SK-N-SH treated with all-trans-retinoic acid at 6 μM for 48 hours (cell line): ENCODE measurements around the gene OGDHL.

Source experiments
- ATAC-seq: fragments of 200-7000 bp; cut with Tn5 transposase; 3 replicates; pipeline ENCODE4 v1.9.1; 2020; ENCODE audit warnings: mild to moderate bottlenecking, moderate library complexity
- ARNTL ChIP-seq: fragments of 450-650 bp; formaldehyde crosslinking; IDR thresholded peaks from 2 replicates; pipeline ENCODE4 v1.5.0; 2020; ENCODE audit warnings: low read depth, mild to moderate bottlenecking, moderate library complexity, borderline replicate concordance
- BACH2 ChIP-seq: fragments of 250-450 bp; sonication (Bioruptor Pico); IDR thresholded peaks from 2 replicates; pipeline ENCODE4 v1.9.0; 2021; ENCODE audit warnings: mild to moderate bottlenecking, borderline replicate concordance
- CREB5 ChIP-seq: fragments of 250-450 bp; sonication (Bioruptor Pico); IDR thresholded peaks from 2 replicates; pipeline ENCODE4 v1.5.1; 2020; ENCODE audit warnings: low read depth, mild to moderate bottlenecking, moderate library complexity
- CSDC2 ChIP-seq: fragments of 250-450 bp; sonication (Bioruptor Pico); IDR thresholded peaks from 2 replicates; pipeline ENCODE4 v1.5.0; 2020; ENCODE audit warnings: mild to moderate bottlenecking, moderate library complexity
- CSRNP3 ChIP-seq: fragments of 250-450 bp; sonication (Bioruptor Pico); IDR thresholded peaks from 2 replicates; pipeline ENCODE4 v1.5.1; 2021; ENCODE audit warnings: mild to moderate bottlenecking, moderate library complexity
- ESRRG ChIP-seq: fragments of 250-450 bp; sonication (Bioruptor Pico); IDR thresholded peaks from 2 replicates; pipeline ENCODE4 v1.6.1; 2021; ENCODE audit warnings: mild to moderate bottlenecking
- GLIS3 ChIP-seq: fragments of 250-450 bp; sonication (Bioruptor Pico); IDR thresholded peaks from 2 replicates; pipeline ENCODE4 v1.5.0; 2020; ENCODE audit warnings: mild to moderate bottlenecking, moderate library complexity
- ISL1 ChIP-seq: fragments of 250-450 bp; sonication (Bioruptor Pico); IDR thresholded peaks from 2 replicates; pipeline ENCODE4 v2.1.2; 2022; ENCODE audit warnings: mild to moderate bottlenecking, moderate library complexity
- OSR1 ChIP-seq: fragments of 250-450 bp; sonication (Bioruptor Pico); IDR thresholded peaks from 2 replicates; pipeline ENCODE4 v1.8.0; 2022; ENCODE audit warnings: moderate library complexity, mild to moderate bottlenecking, inconsistent platforms
- PATZ1 ChIP-seq: fragments of 250-450 bp; sonication (Bioruptor Pico); IDR thresholded peaks from 2 replicates; pipeline ENCODE4 v1.8.0; 2020; ENCODE audit warnings: mild to moderate bottlenecking, moderate library complexity, borderline replicate concordance
- PPARA ChIP-seq: fragments of 250-450 bp; sonication (Bioruptor Pico); IDR thresholded peaks from 2 replicates; pipeline ENCODE4 v1.5.0; 2020; ENCODE audit warnings: mild to moderate bottlenecking, borderline replicate concordance
- RARB ChIP-seq: fragments of 250-450 bp; sonication (Bioruptor Pico); IDR thresholded peaks from 2 replicates; pipeline ENCODE4 v1.8.0; 2021; ENCODE audit warnings: mild to moderate bottlenecking, moderate library complexity
- SNAI2 ChIP-seq: fragments of 250-450 bp; sonication (Bioruptor Pico); IDR thresholded peaks from 2 replicates; pipeline ENCODE4 v1.5.0; 2020; ENCODE audit warnings: mild to moderate bottlenecking, moderate library complexity
- TCF4 ChIP-seq: fragments of 250-450 bp; sonication (Bioruptor Pico); IDR thresholded peaks from 2 replicates; pipeline ENCODE4 v1.8.0; 2021; ENCODE audit warnings: mild to moderate bottlenecking, moderate library complexity, borderline replicate concordance
- TOX ChIP-seq: fragments of 250-450 bp; sonication (Bioruptor Pico); IDR thresholded peaks from 2 replicates; pipeline ENCODE4 v1.8.0; 2021; ENCODE audit warnings: mild to moderate bottlenecking, moderate library complexity, borderline replicate concordance
- ZC3H10 ChIP-seq: fragments of 250-450 bp; sonication (Bioruptor Pico); IDR thresholded peaks from 2 replicates; pipeline ENCODE4 v1.5.1; 2021; ENCODE audit warnings: mild to moderate bottlenecking, moderate library complexity
- ZFP3 ChIP-seq: fragments of 250-450 bp; sonication (Bioruptor Pico); IDR thresholded peaks from 2 replicates; pipeline ENCODE4 v1.5.0; 2020; ENCODE audit warnings: mild to moderate bottlenecking, moderate library complexity
- ZFP30 ChIP-seq: fragments of 450-650 bp; formaldehyde crosslinking; IDR thresholded peaks from 2 replicates; pipeline ENCODE4 v1.5.0; 2022; ENCODE audit warnings: mild to moderate bottlenecking, moderate library complexity
- ZNF565 ChIP-seq: fragments of 450-650 bp; formaldehyde crosslinking; conservative IDR thresholded peaks from 2 replicates; pipeline ENCODE4 v1.5.0; 2020; ENCODE audit warnings: low read depth, mild to moderate bottlenecking, moderate library complexity
- ZNF70 ChIP-seq: fragments of 450-650 bp; formaldehyde crosslinking; IDR thresholded peaks from 2 replicates; pipeline ENCODE4 v1.5.0; 2020; ENCODE audit warnings: mild to moderate bottlenecking, moderate library complexity
- ZNF8 ChIP-seq: fragments of 450-650 bp; formaldehyde crosslinking; IDR thresholded peaks from 2 replicates; pipeline ENCODE4 v1.5.0; 2020; ENCODE audit warnings: mild to moderate bottlenecking, moderate library complexity
- TF ChIP-seq, protein P1 (sequence below): fragments of 250-450 bp; sonication (Bioruptor Pico); IDR thresholded peaks from 2 replicates; pipeline ENCODE4 v1.5.0; 2020; ENCODE audit warnings: mild to moderate bottlenecking, moderate library complexity
- TF ChIP-seq, protein P2 (sequence below): fragments of 250-450 bp; sonication (Bioruptor Pico); IDR thresholded peaks from 2 replicates; pipeline ENCODE4 v1.8.0; 2021; ENCODE audit warnings: low read depth, mild to moderate bottlenecking, moderate library complexity, borderline replicate concordance

The OGDHL gene

DNA sequence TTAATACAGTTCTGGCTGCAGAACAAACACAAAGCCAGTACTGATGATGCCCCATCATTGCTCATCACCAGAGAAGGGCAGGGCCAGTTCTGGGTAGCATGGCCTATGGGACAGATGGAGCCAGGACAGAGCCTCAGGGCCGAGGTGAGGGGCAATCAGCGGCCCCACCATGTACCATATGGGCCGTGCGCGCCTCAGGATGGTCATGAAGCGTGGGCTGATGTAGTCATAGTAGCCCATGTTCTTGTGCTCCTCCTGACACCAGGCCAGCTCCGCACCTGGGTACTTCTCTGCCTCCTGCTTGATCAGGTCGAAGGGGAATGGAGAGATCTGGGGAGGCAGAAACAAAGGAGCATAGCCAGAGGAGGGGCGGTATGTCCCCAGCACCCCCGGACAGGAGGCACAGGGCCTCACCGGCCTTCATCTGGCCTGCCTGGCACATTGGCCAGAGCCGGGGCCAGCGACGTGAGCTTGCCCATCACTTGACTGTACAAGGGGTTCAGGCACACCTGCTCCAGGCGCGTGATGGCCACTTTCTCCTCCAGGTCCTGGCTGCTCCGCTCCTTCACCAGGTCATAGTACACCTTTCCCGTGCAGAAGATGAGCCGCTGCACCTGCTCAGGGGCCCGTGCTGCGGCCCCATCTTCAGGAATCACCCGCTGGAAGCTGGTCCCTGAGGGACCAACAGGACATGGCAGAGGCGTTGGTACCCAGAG lies 26.1 kb downstream of the OGDHL start (continued):
- TF ChIP-seq, protein P1, sequence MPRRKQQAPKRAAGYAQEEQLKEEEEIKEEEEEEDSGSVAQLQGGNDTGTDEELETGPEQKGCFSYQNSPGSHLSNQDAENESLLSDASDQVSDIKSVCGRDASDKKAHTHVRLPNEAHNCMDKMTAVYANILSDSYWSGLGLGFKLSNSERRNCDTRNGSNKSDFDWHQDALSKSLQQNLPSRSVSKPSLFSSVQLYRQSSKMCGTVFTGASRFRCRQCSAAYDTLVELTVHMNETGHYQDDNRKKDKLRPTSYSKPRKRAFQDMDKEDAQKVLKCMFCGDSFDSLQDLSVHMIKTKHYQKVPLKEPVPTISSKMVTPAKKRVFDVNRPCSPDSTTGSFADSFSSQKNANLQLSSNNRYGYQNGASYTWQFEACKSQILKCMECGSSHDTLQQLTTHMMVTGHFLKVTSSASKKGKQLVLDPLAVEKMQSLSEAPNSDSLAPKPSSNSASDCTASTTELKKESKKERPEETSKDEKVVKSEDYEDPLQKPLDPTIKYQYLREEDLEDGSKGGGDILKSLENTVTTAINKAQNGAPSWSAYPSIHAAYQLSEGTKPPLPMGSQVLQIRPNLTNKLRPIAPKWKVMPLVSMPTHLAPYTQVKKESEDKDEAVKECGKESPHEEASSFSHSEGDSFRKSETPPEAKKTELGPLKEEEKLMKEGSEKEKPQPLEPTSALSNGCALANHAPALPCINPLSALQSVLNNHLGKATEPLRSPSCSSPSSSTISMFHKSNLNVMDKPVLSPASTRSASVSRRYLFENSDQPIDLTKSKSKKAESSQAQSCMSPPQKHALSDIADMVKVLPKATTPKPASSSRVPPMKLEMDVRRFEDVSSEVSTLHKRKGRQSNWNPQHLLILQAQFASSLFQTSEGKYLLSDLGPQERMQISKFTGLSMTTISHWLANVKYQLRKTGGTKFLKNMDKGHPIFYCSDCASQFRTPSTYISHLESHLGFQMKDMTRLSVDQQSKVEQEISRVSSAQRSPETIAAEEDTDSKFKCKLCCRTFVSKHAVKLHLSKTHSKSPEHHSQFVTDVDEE = no peak

DNA sequence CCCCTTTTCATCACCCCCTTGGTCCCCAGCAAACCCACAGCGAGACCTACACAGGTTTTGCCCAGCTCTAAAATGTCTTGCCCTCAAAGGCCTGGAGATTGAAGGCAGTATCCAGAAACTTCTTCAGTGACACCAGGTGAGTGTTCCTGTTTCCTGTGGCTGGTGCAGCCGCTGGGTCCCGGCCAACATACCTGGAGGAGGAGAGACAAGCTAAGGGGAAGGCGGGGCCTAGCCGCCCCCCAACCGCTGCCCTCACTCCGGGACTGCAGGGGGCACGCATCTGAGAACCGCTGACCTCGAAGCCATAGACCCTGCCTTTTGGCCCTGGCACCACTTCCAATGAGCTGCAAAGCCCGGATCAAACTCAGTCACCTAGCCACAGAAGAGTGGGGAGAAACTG lies 27.0 kb downstream of the OGDHL start:
- no peak for ATAC-seq
- TF ChIP-seq SNAI2 (CRISPR knock-in tag) (no peak), PPARA (CRISPR knock-in tag) (no peak), ZFP3 (CRISPR knock-in tag) (no peak), ZC3H10 (CRISPR knock-in tag) (no peak), CSRNP3 (CRISPR knock-in tag) (no peak), TOX (CRISPR knock-in tag) (no peak), GLIS3 (CRISPR knock-in tag) (no peak), ZFP30 (no peak), PATZ1 (CRISPR knock-in tag) (no peak), ZNF8 (no peak), RARB (CRISPR knock-in tag) (no peak), BACH2 (CRISPR knock-in tag) (no peak), OSR1 (CRISPR knock-in tag) (no peak), ZNF70 (no peak), ZNF565 (CRISPR knock-in tag) (no peak)
- TF ChIP-seq, protein P2, sequence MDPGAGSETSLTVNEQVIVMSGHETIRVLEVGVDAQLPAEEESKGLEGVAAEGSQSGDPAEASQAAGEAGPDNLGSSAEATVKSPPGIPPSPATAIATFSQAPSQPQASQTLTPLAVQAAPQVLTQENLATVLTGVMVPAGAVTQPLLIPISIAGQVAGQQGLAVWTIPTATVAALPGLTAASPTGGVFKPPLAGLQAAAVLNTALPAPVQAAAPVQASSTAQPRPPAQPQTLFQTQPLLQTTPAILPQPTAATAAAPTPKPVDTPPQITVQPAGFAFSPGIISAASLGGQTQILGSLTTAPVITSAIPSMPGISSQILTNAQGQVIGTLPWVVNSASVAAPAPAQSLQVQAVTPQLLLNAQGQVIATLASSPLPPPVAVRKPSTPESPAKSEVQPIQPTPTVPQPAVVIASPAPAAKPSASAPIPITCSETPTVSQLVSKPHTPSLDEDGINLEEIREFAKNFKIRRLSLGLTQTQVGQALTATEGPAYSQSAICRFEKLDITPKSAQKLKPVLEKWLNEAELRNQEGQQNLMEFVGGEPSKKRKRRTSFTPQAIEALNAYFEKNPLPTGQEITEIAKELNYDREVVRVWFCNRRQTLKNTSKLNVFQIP (CRISPR knock-in tag) = no peak
- TF ChIP-seq, protein P1 = no peak

DNA sequence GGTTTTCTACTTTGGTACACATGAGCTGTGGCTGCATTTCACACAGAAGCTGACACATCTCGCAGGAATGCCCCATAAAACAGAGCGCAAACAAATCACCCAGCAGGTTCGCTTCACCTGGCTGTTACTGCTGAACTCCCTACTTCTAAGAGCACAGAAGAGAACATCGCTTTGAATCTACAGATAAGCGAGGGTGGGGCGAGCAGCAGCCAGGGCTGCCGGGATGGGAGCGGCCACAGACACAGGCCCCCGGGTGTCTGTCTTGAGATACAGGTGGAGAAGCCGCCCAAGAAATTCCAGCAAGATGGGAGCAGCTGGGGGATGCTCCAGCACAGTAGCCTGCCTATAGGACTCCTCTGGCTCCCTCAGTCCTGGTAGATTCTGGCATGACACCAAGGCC lies 27.4 kb downstream of the OGDHL start:
- TF ChIP-seq ARNTL = no peak
- TF ChIP-seq ZNF8 = no peak
- TF ChIP-seq SNAI2 (CRISPR knock-in tag) = no peak
- TF ChIP-seq ZFP3 (CRISPR knock-in tag) = no peak
- TF ChIP-seq GLIS3 (CRISPR knock-in tag) = no peak
- no peak for TF ChIP-seq PATZ1 (CRISPR knock-in tag)
- TF ChIP-seq ZNF70 = no peak
- no peak for TF ChIP-seq TCF4 (CRISPR knock-in tag)
- TF ChIP-seq ESRRG (CRISPR knock-in tag) = no peak
- no peak for TF ChIP-seq RARB (CRISPR knock-in tag)
- no peak for TF ChIP-seq ZFP30
- no peak for TF ChIP-seq ZNF565 (CRISPR knock-in tag)
- TF ChIP-seq CSDC2 (CRISPR knock-in tag) = no peak
- TF ChIP-seq CREB5 (CRISPR knock-in tag) = no peak
- TF ChIP-seq ZC3H10 (CRISPR knock-in tag) = no peak
- TF ChIP-seq ISL1 (CRISPR knock-in tag) = no peak
- no peak for ATAC-seq
